ENCODE data around the gene ABCC2.

DNA sequence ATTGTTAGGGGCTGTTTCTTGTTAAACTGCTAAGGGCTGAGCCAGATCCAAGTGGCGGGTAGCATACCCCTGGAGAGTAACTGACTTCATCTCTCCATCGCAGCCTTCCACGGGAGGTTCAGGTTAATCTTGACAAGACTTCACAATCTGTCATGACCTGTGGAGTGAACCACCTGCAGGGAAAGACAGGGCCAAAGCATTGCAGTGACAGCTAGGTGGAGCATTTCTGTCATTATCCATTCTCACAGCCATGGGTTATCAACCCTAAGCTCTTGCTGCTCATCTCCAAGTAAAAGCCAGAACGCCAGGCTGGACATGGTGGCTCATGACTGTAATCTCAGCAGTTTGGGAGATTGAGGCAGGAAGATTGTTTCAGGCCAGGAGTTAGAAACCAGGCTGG is 17.2 kb downstream of the ABCC2 start:
- TF ChIP-seq, protein P1, sequence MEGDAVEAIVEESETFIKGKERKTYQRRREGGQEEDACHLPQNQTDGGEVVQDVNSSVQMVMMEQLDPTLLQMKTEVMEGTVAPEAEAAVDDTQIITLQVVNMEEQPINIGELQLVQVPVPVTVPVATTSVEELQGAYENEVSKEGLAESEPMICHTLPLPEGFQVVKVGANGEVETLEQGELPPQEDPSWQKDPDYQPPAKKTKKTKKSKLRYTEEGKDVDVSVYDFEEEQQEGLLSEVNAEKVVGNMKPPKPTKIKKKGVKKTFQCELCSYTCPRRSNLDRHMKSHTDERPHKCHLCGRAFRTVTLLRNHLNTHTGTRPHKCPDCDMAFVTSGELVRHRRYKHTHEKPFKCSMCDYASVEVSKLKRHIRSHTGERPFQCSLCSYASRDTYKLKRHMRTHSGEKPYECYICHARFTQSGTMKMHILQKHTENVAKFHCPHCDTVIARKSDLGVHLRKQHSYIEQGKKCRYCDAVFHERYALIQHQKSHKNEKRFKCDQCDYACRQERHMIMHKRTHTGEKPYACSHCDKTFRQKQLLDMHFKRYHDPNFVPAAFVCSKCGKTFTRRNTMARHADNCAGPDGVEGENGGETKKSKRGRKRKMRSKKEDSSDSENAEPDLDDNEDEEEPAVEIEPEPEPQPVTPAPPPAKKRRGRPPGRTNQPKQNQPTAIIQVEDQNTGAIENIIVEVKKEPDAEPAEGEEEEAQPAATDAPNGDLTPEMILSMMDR (conservative IDR thresholded peaks at IDR 0.05; ENCODE audit: low read length) = peak; percentile 41; the same call in 1 of the 2 replicates
- no peak for TF ChIP-seq EZH2phosphoT487 (IDR thresholded peaks at IDR 0.05; ENCODE audit: borderline replicate concordance, low read depth, low read length)

Data from OCI-LY7 (cell line).